GM15510 (cell line): ENCODE results near the gene APH1B.

Source experiments
- POLR2A ChIP-seq: IDR thresholded peaks from 3 replicates; pipeline ENCODE4 v1.6.1; 2011; ENCODE audit warnings: borderline replicate concordance; ENCODE audit not compliant: insufficient read length; ENCODE audit errors: extremely low read depth

APH1B gene

DNA sequence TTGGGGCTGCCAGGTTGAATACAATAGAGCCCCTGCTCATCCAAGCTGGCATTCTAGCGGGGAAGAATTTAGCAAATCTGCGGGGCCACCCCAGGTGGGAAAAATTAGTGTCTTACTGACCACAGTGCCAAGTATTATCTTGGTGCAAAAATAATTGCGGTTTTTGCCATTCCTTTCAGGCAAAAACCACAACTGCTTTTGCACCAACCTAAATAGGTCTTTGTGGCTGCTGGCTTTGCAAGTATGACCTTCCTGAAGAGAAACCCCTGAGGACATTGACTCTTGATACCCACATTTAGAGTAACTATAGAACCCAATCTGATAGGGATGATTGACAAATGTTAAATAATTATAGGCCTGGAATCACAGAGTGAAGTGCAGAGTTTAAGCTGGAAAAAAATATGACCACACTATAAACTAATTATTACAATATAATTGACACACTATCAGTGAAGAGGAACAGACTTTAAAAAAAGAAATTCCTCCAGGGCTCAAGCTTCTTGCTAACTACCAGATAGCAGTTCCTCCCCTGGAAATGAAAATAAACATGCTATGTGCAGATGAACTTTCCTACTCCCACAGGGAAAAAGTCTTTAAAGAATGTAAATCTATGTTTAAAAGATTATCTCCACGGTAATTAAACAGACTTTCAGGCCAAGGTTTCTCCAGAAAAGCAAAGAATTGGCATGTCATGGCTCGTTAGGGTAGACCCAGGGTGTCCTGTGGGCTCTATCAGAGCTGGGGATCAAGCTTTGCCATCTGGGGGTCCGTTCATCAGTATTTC, 69.9 kb downstream of the APH1B start:
- TF ChIP-seq POLR2A: no peak

DNA sequence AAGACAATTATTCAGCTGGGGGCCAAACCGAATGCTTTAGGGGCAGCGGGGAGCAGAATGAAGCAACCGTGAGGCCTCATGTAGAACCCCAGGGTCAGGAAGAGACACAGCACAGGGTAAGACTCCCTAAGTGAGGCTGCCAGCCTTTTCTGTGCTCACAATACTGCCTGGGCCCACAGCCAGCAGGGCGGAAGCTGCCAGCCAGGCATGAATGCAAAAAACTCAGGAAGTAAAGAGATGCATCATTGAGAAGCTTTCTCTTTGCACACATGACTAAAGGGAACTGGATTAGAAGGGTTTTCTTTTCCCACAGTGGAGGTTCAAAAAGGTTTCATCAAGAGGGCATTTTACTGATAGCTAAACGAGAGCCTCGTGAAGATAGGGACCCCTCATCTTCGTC, 71.0 kb downstream of the APH1B start:
- TF ChIP-seq POLR2A: no peak

DNA sequence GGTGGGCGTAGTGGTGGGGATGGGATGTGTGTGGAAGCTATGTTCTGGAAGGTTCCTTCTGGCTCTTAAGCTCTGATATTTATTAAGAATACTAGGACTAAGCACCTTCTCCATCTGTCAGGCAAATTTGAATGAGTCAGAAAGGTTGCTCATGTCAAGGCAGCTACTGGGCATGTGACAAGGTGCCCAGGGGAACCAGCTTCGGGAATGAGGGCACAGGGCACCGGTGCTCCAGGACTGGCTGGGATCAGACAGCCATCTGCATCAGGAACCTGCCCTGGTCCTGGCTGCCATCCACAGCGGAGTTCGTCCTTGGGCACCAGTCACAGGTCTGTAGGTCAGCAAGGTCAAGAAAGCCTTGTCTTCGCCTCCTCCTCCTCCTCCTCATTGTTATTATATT, 71.8 kb downstream of the APH1B start:
- no peak for TF ChIP-seq POLR2A

DNA sequence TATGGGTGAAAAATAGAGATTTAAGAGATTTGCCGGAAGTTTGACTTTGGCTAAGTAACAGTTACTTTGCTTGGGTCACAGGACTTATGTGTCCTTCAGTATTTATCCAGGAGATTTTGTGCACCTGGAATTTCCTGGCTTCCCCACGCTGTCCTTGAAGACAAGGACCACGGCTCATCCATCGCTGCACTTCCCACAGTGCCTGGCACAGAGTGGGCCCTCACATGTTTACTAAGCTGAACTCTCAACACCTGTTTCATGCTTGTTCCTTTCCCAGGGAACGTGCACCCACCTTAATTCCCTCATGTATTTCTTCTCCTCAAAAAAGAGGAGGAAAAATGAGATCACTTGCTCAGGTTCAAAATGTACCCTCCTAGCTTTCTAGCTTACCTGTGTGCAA, 72.2 kb downstream of the APH1B start:
- TF ChIP-seq POLR2A: no peak

DNA sequence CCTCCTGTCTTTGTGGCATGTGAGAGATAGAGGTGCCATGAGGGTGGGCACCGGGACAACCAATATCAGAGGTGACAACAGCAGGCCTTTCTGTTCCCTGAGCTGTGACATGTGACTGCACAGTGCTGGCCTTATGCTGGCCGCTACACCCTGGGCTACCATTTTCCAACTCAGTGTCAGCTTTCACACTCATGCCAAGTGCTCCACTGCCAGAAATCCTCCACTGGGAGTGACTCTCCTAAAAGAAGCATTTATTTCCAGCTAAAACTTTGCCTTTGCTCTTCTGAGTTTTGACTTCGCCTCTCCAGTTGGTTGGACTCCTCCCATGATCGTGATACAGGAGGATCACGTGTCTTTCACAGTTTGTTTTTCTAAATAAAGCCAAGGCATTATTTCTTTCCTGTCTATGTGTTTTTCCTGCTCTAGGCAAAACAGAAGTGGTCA, 72.8 kb downstream of the APH1B start:
- TF ChIP-seq POLR2A: no peak

DNA sequence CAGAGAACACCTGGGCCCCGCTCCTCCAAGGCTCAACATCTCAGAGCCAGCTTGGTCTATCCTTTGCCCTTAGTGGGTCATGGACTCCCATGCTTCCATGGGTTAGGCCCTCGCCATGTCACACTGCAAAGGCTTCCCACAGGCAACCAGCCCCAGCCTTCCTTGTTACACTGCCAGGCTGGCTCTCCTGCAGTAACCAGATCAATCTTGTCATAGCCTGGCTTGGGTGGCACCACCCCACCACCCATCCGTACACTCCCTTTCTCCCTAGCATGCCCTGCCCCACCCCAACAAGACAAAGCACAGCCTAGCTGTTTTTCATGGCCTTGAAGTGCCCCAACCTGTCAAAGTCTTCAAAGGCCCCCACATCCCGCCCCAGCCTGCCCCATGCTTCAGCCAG, 73.8 kb downstream of the APH1B start:
- no peak for TF ChIP-seq POLR2A

DNA sequence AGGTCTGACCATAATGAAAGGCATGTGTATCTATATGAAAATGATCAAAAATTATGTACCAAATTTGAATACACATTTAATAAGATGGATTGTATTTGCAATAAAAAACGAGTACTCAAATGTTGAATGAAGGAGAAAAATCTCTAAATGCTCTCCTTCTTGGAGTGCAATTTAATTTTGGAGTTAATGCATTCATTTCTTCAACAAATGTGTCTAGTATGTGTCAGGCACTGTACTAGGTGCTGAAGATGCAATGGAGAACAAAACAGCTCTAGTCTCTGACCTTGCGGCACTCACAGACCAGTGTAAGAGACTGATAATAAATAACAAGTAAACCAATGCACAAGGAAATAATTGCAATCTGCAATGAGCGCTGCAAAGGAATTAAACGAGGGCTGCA, 75.4 kb downstream of the APH1B start:
- TF ChIP-seq POLR2A: no peak

DNA sequence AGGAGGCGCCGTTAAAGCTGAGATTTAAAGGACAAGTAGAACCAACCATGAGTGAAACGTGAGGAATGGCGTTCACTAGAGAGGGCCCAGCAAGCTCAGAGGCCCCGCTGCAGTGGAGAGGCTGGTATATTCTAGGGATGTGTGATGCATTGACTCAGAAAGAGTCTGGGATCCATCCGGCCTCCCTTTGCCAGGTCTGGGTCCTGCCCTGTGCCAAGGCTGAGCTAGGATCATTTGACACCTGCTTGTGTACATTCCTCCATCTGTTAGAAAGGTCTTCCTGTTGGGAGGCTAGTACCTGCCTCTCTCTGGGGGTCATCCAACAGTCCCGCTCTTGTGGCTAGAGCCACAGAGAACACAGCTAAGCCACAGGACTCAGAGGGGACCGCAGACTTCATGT, 75.9 kb downstream of the APH1B start:
- no peak for TF ChIP-seq POLR2A

DNA sequence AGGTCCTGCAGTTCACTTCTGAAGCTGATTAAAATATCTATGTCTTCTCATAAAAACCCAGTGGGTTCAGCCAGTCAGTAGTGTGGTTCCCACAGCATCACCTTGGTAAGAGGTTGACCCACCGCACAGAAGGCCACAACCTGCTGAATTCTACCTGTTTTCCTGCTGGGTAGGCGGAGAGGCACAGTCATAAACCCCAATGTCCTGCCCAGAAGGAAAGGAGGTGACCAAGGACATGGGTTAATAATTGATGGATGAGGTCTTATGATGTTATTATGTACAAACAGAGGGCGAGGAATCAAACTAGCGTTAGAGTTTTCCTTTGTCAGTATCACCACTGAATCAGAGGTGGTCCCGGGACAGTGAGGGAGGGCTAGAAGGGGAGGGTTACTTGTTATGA, 76.5 kb downstream of the APH1B start:
- TF ChIP-seq POLR2A: no peak

DNA sequence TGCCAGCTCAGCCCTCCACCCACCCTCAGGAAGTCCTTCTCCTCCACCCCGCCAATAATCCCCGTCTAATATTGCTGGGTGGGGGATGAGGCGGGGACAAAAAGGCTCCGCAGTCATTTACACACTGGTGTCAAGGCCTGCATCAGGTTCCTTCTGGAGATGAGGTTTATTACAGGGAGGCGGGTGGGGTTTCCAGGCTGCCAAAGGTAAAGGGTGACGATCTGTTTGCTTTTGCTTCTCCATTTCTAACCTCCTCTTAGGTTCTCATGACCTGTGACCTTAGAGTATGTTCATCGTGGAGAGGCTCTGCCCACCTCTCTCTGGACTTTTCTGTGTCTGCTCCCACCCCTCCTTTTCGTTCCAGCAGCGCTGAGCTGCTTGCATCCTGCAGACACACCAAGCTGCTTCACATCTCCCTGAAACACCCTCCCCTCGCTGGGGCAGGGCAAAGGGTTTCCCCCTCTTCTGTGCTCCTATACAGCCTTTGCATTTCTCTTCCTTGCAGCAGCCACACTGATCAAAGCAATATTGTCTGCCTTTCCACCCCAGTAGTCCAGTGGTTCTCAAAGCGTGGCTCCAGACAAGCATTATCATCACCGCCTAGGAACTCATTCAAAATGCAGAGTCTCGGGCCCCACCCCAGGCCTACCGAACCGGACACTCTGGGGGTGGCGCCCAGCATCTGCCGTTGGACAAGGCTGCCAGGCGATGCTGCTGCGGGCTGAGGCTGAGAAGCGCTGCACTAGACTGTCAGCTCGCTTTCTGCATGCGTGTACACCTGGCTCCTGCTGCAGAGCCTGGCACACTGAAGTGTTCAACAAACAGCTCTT, 77.6 kb downstream of the APH1B start:
- no peak for TF ChIP-seq POLR2A

DNA sequence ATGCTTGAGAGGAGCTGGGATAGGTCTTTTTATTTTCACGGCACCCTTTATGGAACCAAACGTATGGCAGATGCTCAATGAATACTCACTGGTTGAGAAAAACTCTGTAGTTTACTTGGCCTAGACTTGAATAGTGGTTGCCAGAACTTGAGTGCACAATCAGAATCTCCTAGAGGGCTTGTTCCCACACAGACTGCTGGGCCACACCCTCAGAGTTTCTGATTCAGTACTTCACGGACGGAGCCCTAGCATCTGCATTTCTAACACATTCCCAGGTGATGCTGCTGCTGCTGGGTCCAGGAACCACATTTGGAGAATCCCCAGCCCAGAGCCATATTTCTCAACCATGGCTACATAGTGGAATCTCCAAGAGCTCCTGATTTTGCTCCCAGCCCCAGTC, 79.7 kb downstream of the APH1B start:
- no peak for TF ChIP-seq POLR2A

DNA sequence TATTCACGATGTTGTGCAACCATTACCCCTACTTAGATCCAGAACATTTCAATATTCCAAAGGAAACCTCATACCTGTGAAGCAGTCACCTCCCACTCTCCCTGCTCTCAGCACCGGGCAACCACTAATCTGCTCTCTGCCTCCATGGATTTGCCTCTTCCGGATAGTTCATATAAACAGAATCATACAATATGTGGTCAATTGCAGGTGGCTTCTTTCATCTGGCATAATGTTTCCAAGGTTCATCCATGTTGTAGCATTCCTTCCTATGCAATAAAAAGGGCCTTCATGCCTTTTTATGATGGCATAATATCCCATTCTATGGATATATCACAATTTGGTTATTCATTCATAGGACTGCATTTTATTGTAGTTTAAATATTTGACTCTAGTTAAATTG, 80.3 kb downstream of the APH1B start:
- TF ChIP-seq POLR2A: no peak

DNA sequence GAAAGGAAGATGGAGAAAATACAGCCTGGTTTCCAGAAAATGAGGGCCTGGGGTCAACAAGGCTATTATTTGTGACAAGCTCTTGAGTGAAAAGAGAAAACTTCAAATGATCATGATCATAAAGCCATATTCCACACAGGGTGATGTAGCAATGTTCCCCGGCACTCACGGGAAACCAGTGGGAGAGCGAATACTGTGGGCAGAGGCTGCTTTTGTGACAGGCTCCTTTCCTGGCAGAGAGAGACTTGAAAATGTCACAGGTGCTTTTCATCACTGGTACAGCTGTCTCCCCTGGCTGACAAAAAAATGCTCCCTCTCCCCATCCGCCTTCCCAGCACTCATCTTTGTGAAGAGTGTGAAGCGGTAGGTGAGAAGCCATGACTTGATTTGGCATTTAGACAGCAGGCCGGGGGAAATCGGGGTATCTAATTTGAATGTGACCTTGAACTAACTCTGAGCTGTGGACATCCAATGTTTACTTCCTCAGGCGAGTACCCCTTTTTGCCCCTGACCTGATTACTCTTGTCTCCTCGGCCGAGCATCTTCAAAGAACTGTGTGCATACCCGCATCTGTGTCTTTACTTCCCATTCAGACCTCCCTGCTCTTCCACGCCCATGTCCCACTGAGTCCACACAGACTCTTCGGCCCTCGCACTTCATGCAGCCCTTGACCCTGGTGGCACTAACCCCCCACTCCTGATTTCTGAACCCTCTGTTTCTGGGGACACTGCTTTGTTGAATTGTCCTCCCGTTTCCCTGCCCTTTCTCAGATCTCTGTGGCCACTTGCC, 81.0 kb downstream of the APH1B start:
- no peak for TF ChIP-seq POLR2A
